ENCODE results near the gene CHRNA4. TPM values are rescaled to one million over a fixed set of nuclear protein-coding genes. Genes with fewer than 3 reads are reported as not detected.

The CHRNA4 gene
- total RNA-seq, 4 donors from 2014 or later: 0.13 TPM; not detected in 3

- intact Hi-C loops (cut with DNase I; ENCODE audit: low total_unique reads): no loop called here
- no peak for DNase-seq (ENCODE audit: low spot score in 2 of 2)
- no peak overlapping the region for H3K4me3 ChIP-seq (ENCODE audit: low read depth, poor library complexity, severe bottlenecking)
- TF ChIP-seq CTCF (IDR thresholded peaks at IDR 0.05): no peak
- no peak for TF ChIP-seq POLR2A (IDR thresholded peaks at IDR 0.05)
- 79 to 82% methylated on average over 33 to 44 of the region's 46 CpGs for WGBS, 2 donors
Observed at GRCh38 chr20:63347950-63348827, 13.0 kb downstream of the CHRNA4 start.

GRCh38 chr20:63347081-63347741 is 13.9 kb downstream of the CHRNA4 start:
- 83 to 84% methylated on average over 28 to 31 of the region's 33 CpGs for WGBS, 2 donors
- TF ChIP-seq CTCF (IDR thresholded peaks at IDR 0.05) (no peak), POLR2A (IDR thresholded peaks at IDR 0.05) (no peak)
- H3K4me3 ChIP-seq (ENCODE audit: low read depth, poor library complexity, severe bottlenecking): no peak overlapping the region
- intact Hi-C loops (cut with DNase I; ENCODE audit: low total_unique reads): no loop called here
- no peak for DNase-seq (ENCODE audit: low spot score in 2 of 2)

GRCh38 chr20:63346131-63347080 is 14.7 kb downstream of the CHRNA4 start:
- H3K4me3 ChIP-seq (ENCODE audit: low read depth, poor library complexity, severe bottlenecking): no peak overlapping the region
- intact Hi-C loops (cut with DNase I; ENCODE audit: low total_unique reads): no loop called here
- no peak for TF ChIP-seq POLR2A (IDR thresholded peaks at IDR 0.05)
- TF ChIP-seq CTCF (IDR thresholded peaks at IDR 0.05): no peak
- WGBS, 2 donors: 68 to 71% methylated on average over 44 to 50 of the region's 50 CpGs
- no peak for DNase-seq (ENCODE audit: low spot score in 2 of 2)

GRCh38 chr20:63345328-63346100 is 15.6 kb downstream of the CHRNA4 start:
- H3K4me3 ChIP-seq (ENCODE audit: low read depth, poor library complexity, severe bottlenecking): no peak overlapping the region
- no peak for TF ChIP-seq CTCF (IDR thresholded peaks at IDR 0.05)
- no peak for TF ChIP-seq POLR2A (IDR thresholded peaks at IDR 0.05)
- no peak for DNase-seq (ENCODE audit: low spot score in 2 of 2)
- 27 to 29% methylated on average over 18 to 26 of the region's 27 CpGs for WGBS, 2 donors
- intact Hi-C loops (cut with DNase I; ENCODE audit: low total_unique reads): no loop called here
